CD4-positive, alpha-beta T cell treated with Interleukin-17A for 4 hours (primary cell): ENCODE results near the gene NPY4R2.
"Not testable (repeated sequence)": the region's sequence is repeated elsewhere in the genome, so short reads cannot be mapped to it uniquely, and the experiment has no call there.

Experiments
- DNase-seq: peaks from one replicate; pipeline ENCODE4 v3.0.0-alpha.2; 2020; ENCODE audit warnings: mixed read lengths

Gene NPY4R2

DNA sequence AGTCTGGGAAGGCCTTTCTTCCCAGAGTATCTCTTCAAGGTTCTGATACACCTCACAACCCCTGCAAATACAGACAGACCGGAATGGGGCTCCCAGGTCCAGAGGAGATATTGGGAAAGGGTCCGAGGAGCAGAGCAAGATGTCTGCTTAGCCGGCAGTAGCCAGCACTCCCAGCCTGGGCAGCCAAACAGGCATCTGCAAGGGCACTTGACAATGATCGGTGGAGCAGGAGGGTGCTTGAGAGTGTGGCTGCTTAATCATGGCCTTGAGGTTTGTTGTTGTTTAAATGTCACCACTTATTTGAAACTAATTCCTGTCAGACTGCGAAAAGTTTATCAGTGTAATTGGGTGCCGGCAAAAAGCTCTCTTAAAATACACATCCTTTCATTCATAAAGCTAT is 15.0 kb downstream of the NPY4R2 start:
- not testable (repeated sequence) for DNase-seq

DNA sequence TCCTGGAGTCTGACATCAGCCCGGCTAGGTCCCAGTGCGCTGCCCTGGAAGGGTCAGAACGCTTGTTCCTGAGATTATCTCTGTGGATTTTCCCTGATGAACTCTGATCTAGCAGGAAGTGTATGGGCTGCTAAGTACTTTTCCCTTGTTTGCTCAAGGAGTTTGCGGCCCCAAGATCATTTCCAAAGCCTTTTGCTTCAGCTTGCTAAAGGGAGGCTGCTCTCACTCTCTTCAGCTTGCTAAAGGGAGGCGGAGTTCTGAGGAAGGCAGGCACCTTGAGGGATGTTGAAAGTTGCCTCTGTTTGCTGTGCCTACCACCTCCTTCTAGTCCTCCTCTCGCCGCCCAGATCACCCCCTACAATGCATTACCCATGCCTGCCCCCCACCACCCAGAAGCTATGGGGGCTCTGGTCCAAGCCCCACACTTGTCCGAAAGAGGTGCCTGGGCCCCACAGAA is 18.3 kb downstream of the NPY4R2 start:
- not testable (repeated sequence) for DNase-seq

DNA sequence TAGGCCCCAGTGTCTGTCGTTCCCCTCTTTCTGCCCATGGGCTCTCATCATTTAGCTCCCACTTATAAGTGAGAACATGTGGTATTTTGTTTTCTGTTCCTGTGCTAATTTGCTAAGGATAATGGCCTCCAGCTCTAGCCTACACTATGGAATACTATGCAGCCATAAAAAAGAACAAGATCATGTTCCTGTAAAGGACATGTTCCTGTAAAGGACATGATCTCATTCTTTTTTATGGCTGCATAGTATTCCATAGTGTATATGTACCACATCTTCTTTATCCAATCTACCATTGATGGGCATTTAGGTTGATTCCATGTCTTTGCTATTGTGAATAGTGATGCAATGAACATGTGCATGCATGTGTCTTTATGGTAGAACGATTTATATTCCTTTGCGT is 19.2 kb downstream of the NPY4R2 start:
- DNase-seq, result not testable (repeated sequence)

DNA sequence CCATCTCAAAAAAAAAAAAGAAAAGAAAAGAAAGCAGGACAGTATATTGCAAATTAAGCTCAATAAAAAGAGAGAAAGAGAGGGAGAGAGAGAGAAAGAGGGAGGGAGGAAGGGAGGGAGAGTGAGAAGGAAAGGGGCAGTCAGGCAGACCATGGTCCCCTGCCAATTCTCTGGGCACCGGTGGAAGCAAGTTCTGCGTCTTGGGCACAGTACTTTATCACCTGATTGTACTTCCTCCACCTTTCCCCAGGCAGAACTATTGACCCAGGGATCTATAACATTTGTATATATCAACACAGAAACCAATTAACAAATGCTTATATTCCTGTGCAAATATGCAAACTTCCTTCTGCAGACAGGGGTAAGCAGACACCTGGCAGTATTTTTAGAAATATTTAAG is 22.4 kb downstream of the NPY4R2 start:
- not testable (repeated sequence) for DNase-seq

DNA sequence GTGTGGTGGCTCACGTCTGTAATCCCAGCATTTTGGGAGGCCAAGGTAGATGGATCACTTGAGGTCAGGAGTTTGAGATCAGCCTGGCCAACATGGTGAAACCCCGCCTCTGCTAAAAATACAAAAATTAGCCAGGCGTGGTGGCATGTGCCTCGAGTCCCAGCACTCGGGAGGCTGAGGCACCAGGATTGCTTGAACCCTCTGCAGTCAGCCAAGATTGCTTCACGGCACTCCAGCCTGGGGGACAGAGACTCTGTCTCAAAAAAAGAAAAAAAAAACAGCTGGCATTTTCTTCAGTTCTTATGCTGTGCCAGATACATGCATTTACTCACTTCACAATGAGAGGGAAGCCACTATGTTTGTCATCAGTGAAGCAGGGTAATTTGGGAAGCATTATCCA is 22.9 kb downstream of the NPY4R2 start:
- not testable (repeated sequence) for DNase-seq

DNA sequence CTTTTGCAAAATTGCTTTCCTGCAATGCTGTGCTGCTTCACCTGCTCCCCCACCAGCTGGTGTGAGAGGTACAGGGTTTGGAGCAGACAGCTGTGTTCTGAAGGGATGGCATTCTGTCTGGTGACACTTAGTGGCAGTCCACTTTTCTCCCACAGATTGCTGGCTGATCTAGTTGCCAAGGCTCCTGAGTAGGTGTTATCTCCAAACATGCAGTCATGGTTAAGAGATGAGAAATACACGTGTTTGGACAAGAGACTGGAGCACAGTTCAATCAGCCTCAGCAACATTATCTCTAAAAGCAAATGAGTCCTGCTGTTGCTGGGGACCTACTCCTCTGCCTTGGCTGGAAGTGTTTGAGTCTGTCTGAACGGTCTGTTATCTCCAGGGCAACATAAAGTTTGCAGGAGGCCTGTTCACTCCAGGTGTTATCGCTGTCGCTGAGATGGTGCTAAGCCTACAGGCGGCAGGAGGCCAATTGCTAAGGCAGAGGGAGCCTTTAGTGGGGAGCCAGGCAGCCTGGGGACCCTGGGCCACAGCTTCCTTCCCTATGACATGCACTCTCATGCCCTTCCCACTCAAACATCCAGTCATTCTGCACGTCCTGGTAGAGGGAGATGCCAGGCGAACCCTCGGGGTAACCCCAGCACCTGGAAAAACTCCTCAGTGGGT is 24.0 kb downstream of the NPY4R2 start:
- not testable (repeated sequence) for DNase-seq

DNA sequence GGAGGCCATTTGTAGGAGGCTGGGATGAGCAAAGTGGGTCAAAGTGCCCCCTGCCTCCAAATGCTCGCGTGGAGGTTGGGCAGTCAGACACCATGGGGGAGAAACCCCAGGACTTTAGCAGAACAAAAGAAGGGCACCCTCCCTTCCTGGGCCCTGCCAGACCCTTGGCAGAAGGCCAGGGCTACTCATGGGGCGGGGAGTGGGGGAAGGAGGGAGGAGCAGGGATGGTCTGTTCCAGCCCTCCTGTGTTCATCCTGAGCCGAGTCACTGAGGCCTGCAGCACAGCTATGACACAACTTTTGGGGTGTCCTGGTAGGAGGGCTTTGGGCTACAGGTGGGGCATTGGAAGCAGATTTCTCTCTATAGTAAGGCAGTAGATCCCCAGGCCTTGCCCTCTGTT is 24.9 kb downstream of the NPY4R2 start:
- DNase-seq, result not testable (repeated sequence)

DNA sequence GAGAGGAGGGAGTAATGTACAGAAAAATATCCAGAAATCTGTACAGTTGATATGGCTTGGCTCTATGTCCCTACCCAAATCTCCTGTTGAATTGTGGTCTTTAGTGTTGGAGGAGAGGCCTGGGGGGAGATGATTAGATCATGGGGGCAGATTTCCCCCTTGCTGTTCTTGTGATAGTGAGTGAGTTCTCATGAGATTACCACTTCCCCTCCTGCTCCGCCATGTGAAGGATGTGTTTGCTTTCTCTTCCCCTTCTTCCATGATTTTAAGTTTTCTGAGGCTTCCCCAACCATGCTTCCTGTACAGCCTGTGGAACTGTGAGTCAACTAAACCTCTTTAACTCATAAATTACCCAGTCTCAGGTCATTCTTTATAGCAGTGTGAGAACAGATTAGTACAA is 29.0 kb downstream of the NPY4R2 start:
- DNase-seq, result not testable (repeated sequence)

DNA sequence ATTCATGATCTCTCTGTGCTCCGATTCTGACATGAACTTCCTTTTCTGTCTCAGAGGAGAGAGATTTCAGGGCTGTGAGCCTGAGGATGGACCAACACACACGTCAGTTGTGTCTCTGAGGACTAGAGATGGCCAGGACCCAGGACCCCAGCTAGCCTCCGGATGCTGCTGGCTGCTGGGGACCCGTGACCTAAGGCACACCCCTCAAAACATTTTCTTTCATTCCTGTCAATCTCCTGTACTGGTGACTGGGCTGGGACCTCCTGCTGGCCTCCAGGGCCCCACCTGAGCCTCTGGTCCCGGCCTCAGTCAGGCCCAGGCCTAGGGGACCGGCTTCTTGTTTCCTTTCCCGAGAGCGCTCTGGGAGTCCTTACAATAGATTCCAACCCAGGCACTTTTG is 38.7 kb downstream of the NPY4R2 start:
- DNase-seq, result not testable (repeated sequence)

DNA sequence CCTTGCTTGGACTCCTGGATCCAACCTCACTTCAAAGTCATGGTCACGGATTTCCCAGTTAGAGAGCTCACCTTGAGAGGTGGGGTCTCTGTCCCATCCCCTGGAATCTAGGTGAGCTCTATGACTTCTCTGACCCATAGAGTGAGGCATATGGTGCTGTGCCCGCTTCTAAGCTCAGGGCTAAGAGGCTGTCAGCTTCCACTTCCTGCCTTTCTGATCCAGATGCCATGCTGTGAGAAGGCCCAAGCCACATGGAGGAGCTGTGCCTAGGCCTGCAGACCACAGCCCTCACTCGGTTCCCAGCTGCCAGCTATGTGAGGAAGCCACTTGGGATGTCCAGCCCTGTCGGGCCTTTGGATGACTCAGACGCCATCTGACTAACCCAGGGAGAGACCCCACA is 41.2 kb downstream of the NPY4R2 start:
- DNase-seq, result not testable (repeated sequence)

DNA sequence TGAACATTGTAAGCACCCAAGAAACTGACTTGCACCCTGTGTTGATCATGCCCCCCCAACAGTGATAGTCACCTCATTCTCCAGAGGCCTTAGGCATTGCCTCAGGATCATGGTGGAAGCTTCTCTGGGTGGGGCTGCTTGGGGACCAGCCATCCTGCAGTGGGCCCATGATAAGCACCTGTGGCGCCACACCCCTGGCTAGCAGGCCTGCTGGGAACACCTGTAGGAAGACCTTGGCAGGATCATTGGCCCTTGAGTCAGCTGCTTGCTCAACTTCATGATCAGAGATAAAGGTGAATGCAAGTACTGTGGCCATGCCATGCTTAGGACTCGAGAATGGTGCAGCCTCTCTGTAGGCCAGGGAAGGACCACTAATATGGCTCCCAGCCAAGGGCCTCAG is 42.2 kb downstream of the NPY4R2 start:
- DNase-seq, result not testable (repeated sequence)

DNA sequence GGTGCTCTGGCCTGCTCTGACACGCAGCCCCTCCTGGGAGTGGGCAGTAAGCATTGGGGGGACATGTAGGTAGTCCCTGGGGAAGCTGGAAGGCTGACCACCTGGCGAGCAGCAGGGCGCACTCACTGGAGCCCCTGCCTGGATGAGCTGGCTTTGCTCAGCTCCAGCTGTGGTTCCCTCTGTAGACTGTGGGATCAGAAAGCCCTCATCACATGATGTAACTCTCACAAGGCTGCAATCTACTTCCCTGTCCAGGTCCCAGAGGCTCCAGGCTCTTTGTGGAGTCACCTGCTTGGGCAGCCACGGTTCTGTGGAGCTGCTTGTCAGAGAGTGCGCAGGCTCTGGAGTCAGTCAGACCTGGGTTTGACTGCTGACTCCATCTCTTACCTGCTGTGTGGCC is 44.3 kb downstream of the NPY4R2 start:
- not testable (repeated sequence) for DNase-seq

DNA sequence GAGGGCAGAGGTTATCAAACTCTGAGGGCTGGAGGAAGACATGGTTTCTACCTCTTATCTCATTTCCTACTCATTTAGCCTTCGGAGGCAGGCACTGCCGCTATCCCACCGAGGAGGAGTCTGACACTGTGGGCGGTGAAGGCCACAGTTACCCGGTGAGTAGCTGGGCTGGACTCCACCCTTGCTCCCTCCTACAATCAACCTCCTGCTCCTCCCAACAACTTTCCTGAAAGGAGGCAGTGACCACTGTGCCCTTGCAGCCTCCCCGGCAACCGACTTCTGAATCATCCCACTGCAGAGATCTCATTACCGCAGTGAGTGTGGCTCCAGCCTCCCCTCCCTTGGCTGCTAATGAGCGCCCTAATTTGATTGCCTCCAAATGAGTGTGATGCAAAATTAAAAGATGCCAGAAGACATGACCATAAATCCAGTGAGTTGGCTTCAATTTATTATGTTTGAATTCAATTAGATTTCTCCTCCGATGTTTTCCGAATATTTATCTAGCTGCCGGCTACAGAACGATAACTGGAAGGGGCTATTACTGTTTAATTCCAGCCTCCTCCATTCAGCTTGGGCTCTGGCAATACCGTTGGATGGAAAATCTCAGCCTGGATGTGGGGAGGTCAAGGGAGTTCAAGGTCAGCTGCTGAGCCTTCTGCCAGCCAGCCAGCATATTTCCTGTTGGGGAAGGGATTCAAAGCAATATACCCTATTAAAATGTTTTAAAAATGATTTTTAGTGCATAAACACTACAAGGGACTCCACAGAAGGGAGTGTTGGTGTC is 46.0 kb downstream of the NPY4R2 start:
- DNase-seq, result not testable (repeated sequence)

DNA sequence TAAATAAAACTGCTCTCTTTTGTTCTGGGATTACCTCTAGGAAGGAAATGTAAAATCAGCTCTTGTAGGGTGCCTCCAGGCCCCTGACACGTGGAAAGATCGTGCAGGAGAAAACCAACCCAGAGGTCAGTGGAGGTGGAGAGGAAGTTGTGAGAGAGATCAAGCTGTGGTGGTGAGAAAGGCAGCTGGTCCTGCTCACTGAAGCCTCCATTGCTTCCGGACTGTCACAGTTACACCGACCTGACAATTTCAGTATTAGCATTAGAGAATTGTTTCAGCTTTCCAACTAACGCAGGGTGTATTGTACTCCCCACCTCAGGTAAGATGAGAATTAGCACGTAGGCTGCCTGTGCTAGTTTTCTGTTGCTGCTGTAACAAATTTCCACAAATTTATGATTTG is 50.5 kb downstream of the NPY4R2 start:
- DNase-seq, result not testable (repeated sequence)

DNA sequence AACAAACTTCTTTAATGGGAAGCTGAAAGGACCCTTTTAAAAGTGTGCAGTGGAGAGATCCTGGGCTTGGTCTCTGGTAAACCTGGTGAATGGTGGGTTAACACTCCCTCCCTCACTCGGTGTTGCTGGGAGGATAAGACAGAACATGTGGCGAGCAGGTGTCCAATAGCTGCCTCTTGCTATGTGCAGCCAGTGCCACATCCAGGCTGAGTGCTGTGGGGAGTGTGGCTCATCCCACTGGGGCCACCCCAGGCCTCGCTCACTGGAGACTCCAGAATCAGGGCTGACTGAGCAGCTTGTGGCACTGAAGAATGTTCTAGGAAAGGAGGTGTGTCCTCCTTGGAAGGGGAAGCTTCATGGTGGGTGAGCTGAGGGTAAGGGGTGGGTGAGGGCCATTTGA is 51.6 kb downstream of the NPY4R2 start:
- DNase-seq, result not testable (repeated sequence)

DNA sequence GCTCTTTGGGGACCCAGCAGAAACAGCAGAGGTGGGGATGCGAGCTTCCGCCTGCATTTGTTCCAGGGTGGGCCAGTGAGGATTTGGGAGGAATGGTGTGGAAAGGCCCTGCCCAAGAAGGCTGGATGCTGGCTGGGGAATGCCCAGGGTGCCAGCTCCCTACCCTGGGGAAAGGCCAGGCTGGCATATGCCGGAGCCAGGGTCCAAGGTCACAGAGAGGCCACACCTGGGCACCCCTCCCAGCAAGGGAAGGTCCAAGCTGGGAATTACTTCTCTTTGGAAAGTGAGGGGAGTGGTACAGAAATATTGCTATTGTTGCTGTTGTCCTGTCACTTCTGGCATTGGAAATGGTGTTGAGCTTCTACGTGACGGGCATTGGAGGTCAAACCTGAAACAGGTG is 53.1 kb downstream of the NPY4R2 start:
- not testable (repeated sequence) for DNase-seq

DNA sequence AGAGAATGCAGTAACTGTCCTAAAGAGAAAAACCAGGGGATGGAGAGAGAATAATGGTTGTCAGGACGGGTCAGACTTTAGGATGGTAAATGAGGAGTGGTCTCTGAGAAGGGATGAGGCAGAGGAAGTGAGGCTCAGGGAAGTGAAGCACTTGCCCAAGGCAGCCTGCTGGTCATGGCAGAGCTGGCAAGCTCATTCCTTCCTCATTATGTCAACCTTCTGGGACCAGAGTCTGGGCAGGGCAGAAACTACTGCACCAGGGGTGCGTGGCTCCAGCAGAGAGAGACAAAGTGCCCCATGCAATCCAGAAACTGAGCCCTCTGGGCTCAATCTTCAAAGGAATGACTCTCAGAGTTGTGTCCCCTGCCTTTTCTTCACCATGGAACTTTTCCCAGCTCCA is 53.6 kb downstream of the NPY4R2 start:
- DNase-seq, result not testable (repeated sequence)
